ENCODE measurements around the gene RIC8B. TPM values are rescaled to one million over a fixed set of nuclear protein-coding genes. Genes with fewer than 3 reads are reported as not detected.

Gene RIC8B
- total and polyA plus RNA-seq, 2 of the 8 experiments (the other 6 are each of a cell fraction or from before 2014, with no cell fraction given) = 8.2 to 25.3 TPM

DNA sequence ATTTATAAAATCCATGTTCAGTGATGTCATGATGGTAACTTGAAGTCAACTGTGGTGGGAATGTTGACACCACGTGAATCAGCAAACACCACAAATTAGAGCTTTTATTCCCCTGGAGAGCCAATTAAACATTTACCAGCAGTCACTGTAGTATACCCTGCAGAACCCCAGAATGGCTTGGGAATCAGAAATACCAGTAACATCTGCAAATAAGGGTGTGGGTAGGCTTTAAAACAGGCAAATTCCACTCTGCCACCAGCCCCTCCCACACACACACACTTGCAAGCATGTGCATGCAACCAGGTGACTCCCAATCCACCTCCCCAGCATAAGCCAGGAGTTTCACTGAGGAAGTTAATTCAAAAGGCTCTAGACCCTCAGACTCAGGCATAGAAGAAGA, 117.6 kb downstream of the RIC8B start:
- Histone ChIP-seq H2AFZ (ENCODE audit: low read length) (no peak overlapping the region), H4K20me1 (replicated peaks in 1 of 2; ENCODE audit: control insufficient read depth in 1 of 2, insufficient read depth in 2 of 2, low read length in 2 of 2) (no peaks in the 10 kb centered on the region), H2BK120ac (replicated peaks; ENCODE audit: low read depth, low read length) (no peak overlapping the region), H3K9ac (replicated peaks in 1 of 4; ENCODE audit: extremely low read depth in 1 of 4, low read depth in 3 of 4, low read length in 3 of 4) (no peak overlapping the region), H3K4me3 (ENCODE audit: extremely low read depth in 1 of 4, insufficient read depth in 2 of 4, low read depth in 3 of 4, low read length in 4 of 4) (no peak overlapping the region), H3K4me2 (ENCODE audit: insufficient read depth in 1 of 2, low read depth in 2 of 2, low read length in 2 of 2) (no peak overlapping the region), H2BK5ac (ENCODE audit: low read depth, low read length) (no peak overlapping the region), H3K4me1 (replicated peaks in 1 of 4; ENCODE audit: control insufficient read depth in 3 of 4, insufficient read depth in 4 of 4, low read length in 3 of 4) (no peaks in the 10 kb centered on the region), H2BK12ac (ENCODE audit: low read depth, low read length) (no peak overlapping the region), H3K23ac (ENCODE audit: insufficient read length) (no peak overlapping the region), H3K56ac (replicated peaks; ENCODE audit: insufficient read length, low read depth, low read length) (no peak overlapping the region), H3K14ac (ENCODE audit: insufficient read length) (no peak overlapping the region), H3K18ac (ENCODE audit: extremely low read depth, low read length) (no peak overlapping the region), H3K27ac (ENCODE audit: low read depth, low read length) (no peak overlapping the region), H2AK5ac (ENCODE audit: low read depth, low read length) (no peak overlapping the region), H3K79me2 (ENCODE audit: control insufficient read depth in 1 of 2, insufficient read depth in 2 of 2, low read length in 2 of 2) (no peaks in the 10 kb centered on the region), H2BK20ac (ENCODE audit: low read length) (no peak overlapping the region), H3K27me3 (replicated peaks in 1 of 4; ENCODE audit: control insufficient read depth in 3 of 4, extremely low read depth in 1 of 4, insufficient read depth in 3 of 4, low read length in 3 of 4) (no peaks in the 10 kb centered on the region), H4K5ac (ENCODE audit: insufficient read length, low read depth, low read length) (no peak overlapping the region), H2BK15ac (ENCODE audit: low read length) (no peak overlapping the region), H4K8ac (ENCODE audit: extremely low read depth, insufficient read depth, low read length) (no peak overlapping the region), H3K36me3 (ENCODE audit: control insufficient read depth in 2 of 4, insufficient read depth in 4 of 4, low read length in 3 of 4) (peaks cover 0 to 19% (median 3%) of the 10 kb centered on the region in 4 experiments; a peak in 5 of 8 replicates), H3K23me2 (ENCODE audit: low read depth, low read length) (no peaks in the 10 kb centered on the region), H3K4ac (replicated peaks; ENCODE audit: insufficient read length, low read depth, low read length) (no peak overlapping the region), H4K91ac (replicated peaks; ENCODE audit: insufficient read length, low read length) (no peak overlapping the region), H3K9me3 (ENCODE audit: insufficient read depth in 2 of 2, low read depth in 1 of 2, low read length in 1 of 2) (no peaks in the 10 kb centered on the region), H3K79me1 (ENCODE audit: low read depth, low read length) (no peaks in the 10 kb centered on the region)
- ChIA-PET POLR2A (ENCODE audit: partially characterized antibody) (no interaction called here), CTCF (ENCODE audit: partially characterized antibody) (interaction anchor here (1.1 to 3.2 kb wide), 6 partner anchors 9 to 27 kb away, joined by 3 to 15 read pairs (median 5); no protein-coding TSS in a partner anchor)
- FAIRE-seq (no peak), DNase-seq (ENCODE audit: low read depth in 1 of 2, low spot score in 2 of 2) (no peak)
- WGBS, 2 experiments (ENCODE audit: extremely low coverage in 1 of 2, insufficient coverage in 1 of 2, insufficient read length in 1 of 2, insufficient replicate concordance in 2 of 2, low coverage in 1 of 2, low lambda C conversion rate in 2 of 2, missing lambda C conversion rate in 1 of 2) = 77% methylated on average over 1 of the region's 1 CpG; no CpG with 5 or more reads in 1 of the 2 experiments
- TF ChIP-seq TAF1 (IDR thresholded peaks at IDR 0.05; ENCODE audit: low read depth, low read length) (no peak), POU5F1 (IDR thresholded peaks at IDR 0.05; ENCODE audit: low read depth, low read length) (no peak), SP1 (IDR thresholded peaks at IDR 0.05; ENCODE audit: low read depth, low read length) (no peak), BCL11A (IDR thresholded peaks at IDR 0.05; ENCODE audit: low read depth in 2 of 2, low read length in 2 of 2) (no peak), HDAC2 (IDR thresholded peaks at IDR 0.05; ENCODE audit: borderline replicate concordance in 1 of 2, low read depth in 2 of 2, low read length in 2 of 2) (no peak), SIX5 (IDR thresholded peaks at IDR 0.05; ENCODE audit: low read depth, low read length) (no peak), SP4 (IDR thresholded peaks at IDR 0.05; ENCODE audit: low read length) (no peak), ATF2 (IDR thresholded peaks at IDR 0.05; ENCODE audit: low read length) (no peak), EP300 (IDR thresholded peaks at IDR 0.05; ENCODE audit: borderline replicate concordance in 1 of 2, low read depth in 2 of 2, low read length in 2 of 2) (no peak), CTCF (IDR thresholded peaks at IDR 0.05; ENCODE audit: control extremely low read depth in 1 of 3, insufficient read depth in 1 of 3, low read depth in 1 of 3, low read length in 3 of 3) (no peak)
